HG02610 (cell line): Measurements from ENCODE around the gene UBE2F.
"Not testable (repeated sequence)": the region's sequence is repeated elsewhere in the genome, so short reads cannot be mapped to it uniquely, and the experiment has no call there.

ENCODE experiments used
- ATAC-seq: cut with Tn5 transposase; IDR thresholded peaks from one replicate; pipeline ENCODE4 v1.9.1; 2021; ENCODE audit warnings: mild to moderate bottlenecking, moderate library complexity; ENCODE audit not compliant: unreplicated experiment

The UBE2F gene

GRCh38 chr2:238013806-238014205 is 47.0 kb downstream of the UBE2F start:
- no peak for ATAC-seq

GRCh38 chr2:238015705-238016104 is 48.9 kb downstream of the UBE2F start:
- no peak for ATAC-seq

- peak; percentile 73 for ATAC-seq
Measured at GRCh38 chr2:238016526-238016925, 49.7 kb downstream of the UBE2F start.

GRCh38 chr2:238019962-238020361 is 53.1 kb downstream of the UBE2F start:
- ATAC-seq = no peak

GRCh38 chr2:238020816-238021215 is 54.0 kb downstream of the UBE2F start:
- no peak for ATAC-seq

- ATAC-seq = no peak
Measured at GRCh38 chr2:238021327-238021726, 54.5 kb downstream of the UBE2F start.

- no peak for ATAC-seq
Measured at GRCh38 chr2:238022594-238023157, 55.9 kb downstream of the UBE2F start.

GRCh38 chr2:238023608-238024007 is 56.8 kb downstream of the UBE2F start:
- no peak for ATAC-seq

- ATAC-seq = no peak
Measured at GRCh38 chr2:238024986-238025385, 58.2 kb downstream of the UBE2F start.

- no peak for ATAC-seq
Measured at GRCh38 chr2:238025741-238026360, 59.0 kb downstream of the UBE2F start.

GRCh38 chr2:238027058-238027457 is 60.2 kb downstream of the UBE2F start:
- ATAC-seq = no peak

GRCh38 chr2:238027591-238028415 is 61.0 kb downstream of the UBE2F start:
- no peak for ATAC-seq

- ATAC-seq = no peak
Measured at GRCh38 chr2:238029853-238030252, 63.0 kb downstream of the UBE2F start.

GRCh38 chr2:238030422-238031155 is 63.8 kb downstream of the UBE2F start:
- no peak for ATAC-seq

- ATAC-seq = no peak
Measured at GRCh38 chr2:238031751-238032150, 64.9 kb downstream of the UBE2F start.

GRCh38 chr2:238032755-238033337 is 66.0 kb downstream of the UBE2F start:
- no peak for ATAC-seq

- ATAC-seq = not testable (repeated sequence)
Measured at GRCh38 chr2:238033991-238034390, 67.2 kb downstream of the UBE2F start.

- ATAC-seq = no peak
Measured at GRCh38 chr2:238038203-238038602, 71.4 kb downstream of the UBE2F start.

GRCh38 chr2:238039151-238039550 is 72.3 kb downstream of the UBE2F start:
- no peak for ATAC-seq

- no peak for ATAC-seq
Measured at GRCh38 chr2:238039985-238040384, 73.2 kb downstream of the UBE2F start.

- ATAC-seq = no peak
Measured at GRCh38 chr2:238040918-238041317, 74.1 kb downstream of the UBE2F start.
